Omental fat pad (tissue), 4 donors: Measurements from ENCODE around the gene MSANTD1. TPM values are rescaled to one million over a fixed set of nuclear protein-coding genes. Genes with fewer than 3 reads are reported as not detected.

Experiments
- ATAC-seq: fragments of 150-250 bp; one replicate; pipeline ENCODE4 v1.9.1; 2016; ENCODE audit warnings: mild to moderate bottlenecking, moderate library complexity; ENCODE audit not compliant: low FRiP score
- DNase-seq: peaks from one replicate; pipeline ENCODE4 v3.0.0-alpha.2; 2019; ENCODE audit warnings: low spot score
- CTCF ChIP-seq, 3 donors: fragments of 450-650 bp; IDR thresholded peaks; one replicate each; pipeline ENCODE4 v1.5.1; 2016 to 2017; ENCODE audit warnings: antibody characterized with exemption in 3 of 3, mild to moderate bottlenecking in 3 of 3, moderate library complexity in 2 of 3
- total RNA-seq, 4 donors: library from RNA; depleted of rRNA; stranded (reverse); fragments of >200 nt; gene quantifications; one replicate each; pipeline ENCODE4 v1.1.0, GENCODE V29; 2016

Gene MSANTD1
- total RNA-seq, 4 donors from 2014 or later = 0.31 to 1.1 (median 0.86) TPM

- no peak for DNase-seq
- TF ChIP-seq CTCF (IDR thresholded peaks at IDR 0.05) = no peak
- ATAC-seq = no peak
Observed at GRCh38 chr4:3266076-3266475, 17.1 kb downstream of the MSANTD1 start.

GRCh38 chr4:3267576-3268394 lies 18.8 kb downstream of the MSANTD1 start:
- ATAC-seq (no peak), DNase-seq (no peak)
- TF ChIP-seq CTCF (IDR thresholded peaks at IDR 0.05) = no peak

- ATAC-seq = no peak
- DNase-seq = no peak
- no peak for TF ChIP-seq CTCF (IDR thresholded peaks at IDR 0.05)
Observed at GRCh38 chr4:3268395-3269104, 19.6 kb downstream of the MSANTD1 start.

- ATAC-seq (peak; percentile 14), DNase-seq (no peak)
- TF ChIP-seq CTCF (IDR thresholded peaks at IDR 0.05) = no peak
Observed at GRCh38 chr4:3269105-3269927, 20.4 kb downstream of the MSANTD1 start.

- DNase-seq (peak; percentile 20), ATAC-seq (no peak)
- TF ChIP-seq CTCF (IDR thresholded peaks at IDR 0.05) = no peak
Observed at GRCh38 chr4:3269991-3270611, 21.1 kb downstream of the MSANTD1 start.

- no peak for ATAC-seq
- no peak for TF ChIP-seq CTCF (IDR thresholded peaks at IDR 0.05)
- no peak for DNase-seq
Observed at GRCh38 chr4:3271131-3271530, 22.2 kb downstream of the MSANTD1 start.
